ENCODE data around the gene CDC14B. TPM values are rescaled to one million over a fixed set of nuclear protein-coding genes. Genes with fewer than 3 reads are reported as not detected.

CDC14B gene
- total RNA-seq, 1 donor, result 26.8 TPM

GRCh38 chr9:96461336-96461735 is 158.3 kb downstream of the CDC14B start:
- TF ChIP-seq, protein P1, sequence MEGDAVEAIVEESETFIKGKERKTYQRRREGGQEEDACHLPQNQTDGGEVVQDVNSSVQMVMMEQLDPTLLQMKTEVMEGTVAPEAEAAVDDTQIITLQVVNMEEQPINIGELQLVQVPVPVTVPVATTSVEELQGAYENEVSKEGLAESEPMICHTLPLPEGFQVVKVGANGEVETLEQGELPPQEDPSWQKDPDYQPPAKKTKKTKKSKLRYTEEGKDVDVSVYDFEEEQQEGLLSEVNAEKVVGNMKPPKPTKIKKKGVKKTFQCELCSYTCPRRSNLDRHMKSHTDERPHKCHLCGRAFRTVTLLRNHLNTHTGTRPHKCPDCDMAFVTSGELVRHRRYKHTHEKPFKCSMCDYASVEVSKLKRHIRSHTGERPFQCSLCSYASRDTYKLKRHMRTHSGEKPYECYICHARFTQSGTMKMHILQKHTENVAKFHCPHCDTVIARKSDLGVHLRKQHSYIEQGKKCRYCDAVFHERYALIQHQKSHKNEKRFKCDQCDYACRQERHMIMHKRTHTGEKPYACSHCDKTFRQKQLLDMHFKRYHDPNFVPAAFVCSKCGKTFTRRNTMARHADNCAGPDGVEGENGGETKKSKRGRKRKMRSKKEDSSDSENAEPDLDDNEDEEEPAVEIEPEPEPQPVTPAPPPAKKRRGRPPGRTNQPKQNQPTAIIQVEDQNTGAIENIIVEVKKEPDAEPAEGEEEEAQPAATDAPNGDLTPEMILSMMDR (IDR thresholded peaks at IDR 0.05; ENCODE audit: insufficient read depth, low read depth, low read length), result no peak
- peak; percentile 86 for DNase-seq (ENCODE audit: low read depth)
- no peak overlapping the region for H3K4me3 ChIP-seq (ENCODE audit: low read depth, low read length)

- peak; percentile 85 for DNase-seq (ENCODE audit: low read depth)
- TF ChIP-seq, protein P1 (IDR thresholded peaks at IDR 0.05; ENCODE audit: insufficient read depth, low read depth, low read length), result no peak
- no peak overlapping the region for H3K4me3 ChIP-seq (ENCODE audit: low read depth, low read length)
Measured at GRCh38 chr9:96460882-96461281, 158.8 kb downstream of the CDC14B start.

DNA sequence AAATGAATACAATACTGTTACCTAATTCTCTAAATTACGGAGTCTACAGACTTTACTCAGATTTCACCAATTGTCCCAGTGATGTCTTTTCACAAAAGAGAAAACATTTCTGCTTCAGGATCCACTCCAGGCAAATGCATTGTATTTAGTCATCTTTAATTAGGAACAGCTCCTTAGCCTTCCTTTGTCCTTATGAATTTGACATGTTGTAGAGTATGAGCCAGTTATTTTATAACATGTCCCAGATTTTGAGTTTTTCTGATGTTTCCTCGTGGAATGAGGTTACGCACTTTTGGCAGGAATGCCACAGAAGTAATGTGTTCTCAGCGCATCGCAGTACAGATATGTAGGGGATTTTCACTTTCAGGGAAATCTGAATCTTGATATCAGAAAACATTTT is 159.2 kb downstream of the CDC14B start:
- no peak overlapping the region for H3K4me3 ChIP-seq (ENCODE audit: low read depth, low read length)
- TF ChIP-seq, protein P1 (IDR thresholded peaks at IDR 0.05; ENCODE audit: insufficient read depth, low read depth, low read length), result no peak
- DNase-seq (ENCODE audit: low read depth), result peak; percentile 42

DNA sequence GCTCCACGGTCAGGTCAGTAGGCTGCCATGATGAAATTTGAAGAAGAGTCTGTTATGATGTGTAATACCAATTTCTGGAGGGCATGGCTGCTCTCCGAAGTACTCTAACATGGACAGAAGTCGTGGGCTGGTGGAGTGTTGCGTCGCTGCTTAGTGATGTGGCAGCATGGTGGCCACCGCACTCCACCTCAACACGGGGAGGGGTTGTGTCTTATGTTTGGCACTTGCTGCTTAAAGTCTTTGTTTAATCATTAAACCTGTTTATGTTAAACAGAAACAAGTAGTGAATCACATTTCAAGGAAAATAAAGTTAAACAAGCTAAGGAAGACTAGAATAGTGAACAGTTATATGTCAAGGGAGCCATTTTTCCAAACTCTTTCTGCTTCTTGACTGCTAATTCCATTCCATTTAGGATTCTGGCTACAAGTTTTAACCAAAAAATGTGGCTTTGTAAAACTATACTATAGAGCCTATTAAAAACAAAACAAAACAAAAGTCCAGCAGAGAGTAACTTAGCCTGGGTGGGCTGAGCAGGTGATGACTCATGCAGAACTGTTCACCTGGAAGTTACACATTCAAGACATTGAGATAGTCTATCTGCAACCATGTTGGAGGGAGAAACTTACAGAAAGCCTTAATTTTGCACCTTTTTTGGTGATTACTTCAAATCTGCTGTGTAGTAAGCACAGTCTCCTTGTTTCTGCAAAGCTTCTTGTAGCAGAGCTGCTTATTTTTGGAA is 160.2 kb downstream of the CDC14B start:
- TF ChIP-seq, protein P1 (IDR thresholded peaks at IDR 0.05; ENCODE audit: insufficient read depth, low read depth, low read length), result no peak
- no peak for DNase-seq (ENCODE audit: low read depth)
- no peak overlapping the region for H3K4me3 ChIP-seq (ENCODE audit: low read depth, low read length)

DNA sequence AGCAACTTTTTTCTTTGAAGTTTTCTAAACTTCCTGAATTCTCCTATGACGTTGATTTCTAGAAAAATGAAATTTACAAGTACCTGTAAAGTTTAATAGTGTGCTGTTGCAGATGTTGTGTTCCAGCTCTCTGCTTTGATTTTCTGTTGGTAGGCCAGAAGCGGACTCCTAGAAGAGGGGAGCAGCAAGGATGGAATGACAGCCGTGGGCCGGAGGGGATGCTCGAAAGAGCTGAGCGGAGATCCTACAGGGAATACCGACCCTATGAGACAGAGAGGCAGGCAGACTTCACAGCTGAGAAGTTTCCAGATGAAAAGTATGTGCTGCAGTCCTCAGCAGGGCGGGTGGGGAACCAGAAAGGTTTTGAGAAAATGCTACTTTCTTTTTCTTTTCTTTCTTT is 161.4 kb downstream of the CDC14B start:
- no peak for DNase-seq (ENCODE audit: low read depth)
- TF ChIP-seq, protein P1 (IDR thresholded peaks at IDR 0.05; ENCODE audit: insufficient read depth, low read depth, low read length), result no peak
- no peak overlapping the region for H3K4me3 ChIP-seq (ENCODE audit: low read depth, low read length)

DNA sequence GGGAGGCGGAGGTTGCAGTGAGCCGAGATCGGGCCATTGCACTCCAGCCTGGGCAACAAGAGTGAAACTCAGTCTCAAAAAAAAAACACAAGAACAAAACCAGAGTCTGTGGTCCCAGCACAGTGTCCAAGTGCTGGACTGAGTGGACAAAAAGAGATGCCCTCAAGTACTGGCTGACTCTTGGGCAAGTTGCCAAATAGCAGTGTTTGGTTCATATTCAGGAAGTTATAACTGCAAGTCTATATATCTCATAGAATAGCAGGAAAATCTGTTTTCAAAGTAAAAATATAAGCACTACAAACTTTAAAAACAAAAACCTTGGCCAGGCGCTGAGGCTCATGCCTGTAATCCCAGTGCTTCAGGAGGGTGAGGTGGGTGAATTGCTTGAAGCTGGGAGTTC is 162.4 kb downstream of the CDC14B start:
- DNase-seq (ENCODE audit: low read depth), result peak; percentile 24
- no peak overlapping the region for H3K4me3 ChIP-seq (ENCODE audit: low read depth, low read length)
- TF ChIP-seq, protein P1 (IDR thresholded peaks at IDR 0.05; ENCODE audit: insufficient read depth, low read depth, low read length), result no peak

DNA sequence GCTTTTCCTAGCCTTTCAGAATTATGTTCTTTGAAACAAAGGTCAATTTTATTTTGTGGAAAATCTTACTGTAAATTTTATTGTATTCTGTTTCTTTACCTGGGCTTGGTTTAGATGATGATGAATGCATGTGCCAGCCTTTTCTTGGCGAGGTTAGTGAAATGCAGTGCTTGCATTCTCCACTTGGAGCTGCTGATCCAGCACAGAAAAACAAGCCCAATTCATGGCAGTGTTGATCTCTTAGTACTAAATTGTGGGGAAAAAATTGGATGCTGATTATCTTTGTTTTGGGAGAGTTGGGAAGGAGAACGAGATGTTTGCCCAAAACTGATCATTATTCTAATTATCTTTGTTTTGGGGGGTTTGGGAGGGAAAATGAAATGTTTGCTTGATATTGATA is 166.0 kb downstream of the CDC14B start:
- H3K4me3 ChIP-seq (ENCODE audit: low read depth, low read length), result no peak overlapping the region
- DNase-seq (ENCODE audit: low read depth), result no peak
- TF ChIP-seq, protein P1 (IDR thresholded peaks at IDR 0.05; ENCODE audit: insufficient read depth, low read depth, low read length), result peak; percentile 64

All from fibroblast of villous mesenchyme (primary cell).